GM15510 (cell line): ENCODE measurements around the gene CALR3.

Experiments
- POLR2A ChIP-seq: IDR thresholded peaks from 3 replicates; pipeline ENCODE4 v1.6.1; 2011; ENCODE audit warnings: borderline replicate concordance; ENCODE audit not compliant: insufficient read length; ENCODE audit errors: extremely low read depth

The CALR3 gene

GRCh38 chr19:16449330-16449961 lies 46.5 kb downstream of the CALR3 start:
- no peak for TF ChIP-seq POLR2A

DNA sequence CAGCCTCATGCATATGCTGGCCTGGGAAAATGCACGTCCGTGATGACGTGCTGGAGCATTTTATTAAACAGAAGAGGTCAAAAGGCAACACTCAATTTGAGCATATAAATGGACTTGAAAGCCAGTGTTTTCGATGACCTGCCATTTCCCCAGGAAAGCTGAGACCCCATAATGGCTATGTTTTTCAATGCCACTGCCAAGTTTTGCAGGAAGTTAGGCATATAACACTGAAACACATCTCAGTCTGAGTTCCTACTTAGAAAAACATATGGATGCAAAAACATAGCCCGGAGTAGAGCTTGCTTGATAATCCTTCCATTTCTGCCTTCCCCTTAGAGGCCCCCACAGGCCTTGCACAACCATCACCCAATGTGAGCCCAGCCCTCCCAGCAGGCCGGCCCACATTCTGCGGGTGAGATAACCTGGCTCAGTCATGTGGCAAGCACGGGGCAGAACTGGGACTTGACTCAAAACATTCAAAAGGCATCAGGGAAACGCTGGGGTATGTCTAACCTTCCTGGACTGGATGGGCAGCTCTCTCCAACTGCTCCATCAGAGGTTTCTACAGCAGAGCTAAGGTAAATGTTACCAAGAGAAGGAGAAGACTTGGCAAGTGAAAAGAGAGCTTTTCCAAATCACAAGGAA lies 49.1 kb downstream of the CALR3 start:
- no peak for TF ChIP-seq POLR2A

DNA sequence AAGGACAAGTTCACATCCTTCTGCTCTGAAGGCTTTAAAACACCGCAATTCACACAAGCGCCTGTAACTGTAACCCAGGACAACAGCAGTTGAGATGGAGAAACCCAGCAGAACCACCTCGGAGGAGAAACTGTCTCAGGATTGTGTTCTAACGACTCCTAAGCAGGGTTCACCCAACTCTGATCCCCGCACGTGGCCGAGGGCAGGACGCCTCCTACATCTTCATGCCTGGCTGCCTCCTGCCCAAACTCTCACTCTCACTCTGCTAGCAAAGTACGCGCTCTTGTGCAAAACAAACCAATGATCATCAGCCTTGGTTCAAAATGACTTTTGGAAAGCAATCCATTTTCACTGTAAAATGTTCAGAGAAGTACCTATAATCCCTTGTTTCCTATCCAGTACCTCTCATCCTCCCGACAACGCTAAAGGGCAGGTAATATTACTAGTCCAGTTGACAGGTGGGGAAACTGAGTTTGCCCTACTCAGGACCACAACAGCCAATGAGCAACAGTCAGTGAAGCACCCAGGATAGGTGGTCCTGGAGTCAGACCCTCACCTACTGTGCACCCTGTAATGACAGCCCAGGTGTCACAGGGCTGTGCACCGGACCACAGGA lies 49.8 kb downstream of the CALR3 start:
- peak; percentile 39 for TF ChIP-seq POLR2A

DNA sequence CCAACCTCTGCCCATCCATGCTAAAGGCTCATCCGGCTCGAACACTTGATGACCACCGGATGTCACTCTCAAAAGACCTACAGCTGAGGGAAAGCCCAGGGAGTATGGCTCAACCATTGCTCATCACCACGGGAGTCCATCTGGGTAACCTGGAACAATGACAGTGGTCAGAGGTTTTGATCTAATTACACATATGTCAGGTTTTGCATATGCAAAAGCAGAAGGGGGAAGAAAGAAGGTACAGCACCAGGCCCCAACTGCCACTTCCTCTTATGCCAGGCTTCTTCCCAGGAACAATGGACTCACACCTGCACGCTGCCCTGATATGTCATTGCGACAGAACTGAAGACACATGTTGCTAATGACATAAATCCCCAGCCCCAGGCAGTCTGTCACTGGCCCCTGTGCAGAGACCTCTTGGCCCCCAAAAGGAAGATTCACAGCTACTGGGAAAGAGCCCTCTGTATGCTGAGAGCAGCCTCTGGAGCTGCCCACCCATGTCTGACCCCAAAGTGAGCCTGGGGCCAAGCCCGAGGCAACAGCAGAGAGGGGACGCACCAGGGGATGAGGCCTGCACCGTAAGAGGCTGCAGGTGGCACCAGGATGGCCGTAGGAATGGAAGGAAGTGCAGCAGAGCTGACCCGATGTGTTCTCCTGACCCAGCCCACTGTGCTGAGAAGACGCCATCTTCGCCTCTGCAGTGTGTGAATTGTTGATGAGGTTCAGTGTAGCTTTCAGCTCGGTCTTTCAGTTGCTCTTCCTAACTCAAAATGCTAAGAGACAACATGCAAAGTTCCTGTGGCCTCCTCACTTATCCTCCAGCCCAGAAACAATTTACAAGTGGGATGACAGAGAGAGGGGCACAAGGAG lies 50.5 kb downstream of the CALR3 start:
- TF ChIP-seq POLR2A = no peak

- TF ChIP-seq POLR2A = no peak
These were observed 51.7 kb downstream of the CALR3 start for GRCh38 chr19:16444269-16444600.

- TF ChIP-seq POLR2A = no peak
These were observed 53.3 kb downstream of the CALR3 start for GRCh38 chr19:16442386-16443276.

DNA sequence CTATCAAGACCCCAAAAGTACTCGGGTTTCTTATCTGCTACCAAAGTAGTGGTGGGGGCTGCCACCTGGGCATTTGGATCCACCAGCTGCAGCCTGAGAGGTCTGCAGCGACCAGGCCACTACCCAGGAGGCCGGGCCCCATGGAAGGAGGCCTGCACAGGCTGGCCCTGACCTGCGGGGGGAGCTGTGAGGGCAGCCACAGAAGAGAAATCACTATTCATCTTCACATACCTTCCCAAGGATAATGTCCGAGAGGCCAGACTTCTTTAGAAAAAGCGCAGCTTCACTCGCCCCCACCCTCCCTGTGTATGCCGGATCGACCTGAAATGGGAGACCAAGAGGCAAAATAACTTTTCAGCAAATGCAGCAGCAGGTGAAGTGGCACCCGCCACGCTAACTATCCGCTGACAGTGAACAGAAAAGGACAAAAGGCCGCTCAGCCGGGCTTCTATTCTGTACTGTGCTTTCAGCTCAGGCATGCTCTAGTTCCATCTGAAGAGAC lies 54.3 kb downstream of the CALR3 start:
- no peak for TF ChIP-seq POLR2A

DNA sequence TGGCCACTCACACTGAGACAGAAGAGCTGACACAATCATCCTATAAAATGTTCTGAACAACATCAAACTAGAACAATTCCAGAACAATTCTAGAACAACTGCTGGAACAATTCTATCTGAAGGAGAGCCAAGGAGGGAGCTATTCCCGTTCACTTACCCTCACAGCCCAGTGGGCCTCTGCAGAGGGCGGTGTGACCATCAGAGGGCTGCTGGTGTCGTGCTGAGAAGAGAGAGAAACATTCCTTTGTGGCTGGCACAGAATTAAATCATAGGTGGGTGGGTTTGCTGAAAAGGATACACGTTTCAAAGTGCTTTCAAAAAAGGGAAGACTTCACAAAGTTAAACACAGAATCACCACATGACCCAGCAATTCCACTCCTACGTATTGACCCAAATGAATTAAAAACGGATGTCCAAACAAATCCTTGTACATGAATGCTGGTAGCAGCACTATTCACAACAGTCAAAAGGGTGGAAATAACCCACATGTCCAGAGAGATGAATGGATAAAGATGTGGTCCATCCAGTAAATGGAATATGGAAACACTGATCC lies 59.1 kb downstream of the CALR3 start:
- TF ChIP-seq POLR2A = no peak

- TF ChIP-seq POLR2A = no peak
These were observed 59.8 kb downstream of the CALR3 start for GRCh38 chr19:16435999-16436650.

- TF ChIP-seq POLR2A = no peak
These were observed 60.6 kb downstream of the CALR3 start for GRCh38 chr19:16435238-16435917.

DNA sequence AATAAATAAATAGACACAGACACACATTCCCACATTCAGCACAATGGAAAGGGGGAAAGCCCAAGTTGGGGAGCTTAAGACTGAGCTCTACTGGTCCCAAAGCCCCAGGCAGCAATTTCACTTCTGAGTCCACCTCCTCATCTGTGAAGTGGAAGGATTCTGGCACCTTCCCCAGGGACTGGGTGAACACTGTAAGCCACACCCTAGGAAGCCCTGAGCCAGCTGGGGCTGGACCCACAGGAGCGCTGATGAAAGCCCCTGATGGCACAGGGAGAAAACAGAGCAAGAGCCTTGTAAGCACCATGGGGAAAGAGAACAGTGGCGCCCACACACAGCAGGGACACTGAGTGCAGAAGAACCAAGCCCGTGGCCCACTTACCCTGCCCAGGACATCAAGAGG lies 62.0 kb downstream of the CALR3 start:
- no peak for TF ChIP-seq POLR2A

DNA sequence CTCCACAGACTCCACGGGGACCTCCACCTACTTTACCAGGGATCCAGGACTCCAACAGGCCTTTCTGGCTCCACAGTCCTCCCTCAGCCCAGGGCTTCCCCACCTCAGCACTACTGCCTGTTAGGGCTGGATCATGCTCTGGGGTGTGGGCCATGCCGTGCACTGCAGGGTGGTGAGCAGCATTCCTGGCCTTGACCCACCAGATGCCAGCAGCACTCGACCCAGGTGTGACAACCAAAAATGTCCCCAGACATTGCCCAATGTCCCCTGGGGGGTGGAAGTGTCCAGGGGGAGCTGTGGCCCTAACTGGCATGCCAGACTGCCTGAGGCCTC lies 66.2 kb downstream of the CALR3 start:
- TF ChIP-seq POLR2A = no peak
